Fibroblast of villous mesenchyme (primary cell): Measurements from ENCODE around the gene FGF2. TPM values are rescaled to one million over a fixed set of nuclear protein-coding genes. Genes with fewer than 3 reads are reported as not detected.
"Not testable (repeated sequence)": the region's sequence is repeated elsewhere in the genome, so short reads cannot be mapped to it uniquely, and the experiment has no call there.

Experiments used
- DNase-seq: peaks from one replicate; pipeline ENCODE4 v3.0.0-alpha.2; 2010; ENCODE audit warnings: low read depth
- H3K4me3 ChIP-seq: 2 replicates; pipeline ENCODE4 v1.5.1; 2011; ENCODE audit warnings: low read depth, mild to moderate bottlenecking, low read length
- total RNA-seq: library from RNA; depleted of rRNA; stranded (reverse); fragments of >200 nt; gene quantifications from 2 replicates; pipeline ENCODE4 v1.2.3, GENCODE V29; 2012
- TF ChIP-seq, protein P1 (sequence below): IDR thresholded peaks from 2 replicates; pipeline ENCODE4 v1.5.1; 2012; ENCODE audit warnings: low read depth, mild to moderate bottlenecking, low read length; ENCODE audit not compliant: insufficient read depth

The FGF2 gene
- total RNA-seq, 1 donor, result 176 TPM

DNA sequence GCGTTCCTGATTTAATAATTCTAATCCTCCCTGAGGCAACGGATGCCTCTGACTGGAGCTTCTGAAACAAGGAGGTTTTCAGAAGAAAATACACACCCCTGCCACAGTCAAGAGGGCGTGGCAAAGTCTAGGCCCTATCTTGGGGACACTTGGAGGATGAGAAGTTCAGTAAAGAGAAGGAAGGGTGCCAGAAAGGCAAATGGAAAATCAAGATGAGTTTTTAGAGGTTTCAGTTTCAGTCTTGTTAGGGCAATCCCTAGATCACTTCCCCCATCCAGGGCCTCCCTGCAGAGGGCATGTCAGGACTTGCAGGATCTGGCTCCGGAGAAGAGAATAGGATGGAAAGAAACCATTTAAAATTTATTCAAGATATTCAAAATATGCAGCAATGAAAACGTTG, 28.5 kb upstream of the FGF2 start:
- H3K4me3 ChIP-seq, result peak overlapping the region; percentile 24
- DNase-seq, result peak; percentile 97
- TF ChIP-seq, protein P1, sequence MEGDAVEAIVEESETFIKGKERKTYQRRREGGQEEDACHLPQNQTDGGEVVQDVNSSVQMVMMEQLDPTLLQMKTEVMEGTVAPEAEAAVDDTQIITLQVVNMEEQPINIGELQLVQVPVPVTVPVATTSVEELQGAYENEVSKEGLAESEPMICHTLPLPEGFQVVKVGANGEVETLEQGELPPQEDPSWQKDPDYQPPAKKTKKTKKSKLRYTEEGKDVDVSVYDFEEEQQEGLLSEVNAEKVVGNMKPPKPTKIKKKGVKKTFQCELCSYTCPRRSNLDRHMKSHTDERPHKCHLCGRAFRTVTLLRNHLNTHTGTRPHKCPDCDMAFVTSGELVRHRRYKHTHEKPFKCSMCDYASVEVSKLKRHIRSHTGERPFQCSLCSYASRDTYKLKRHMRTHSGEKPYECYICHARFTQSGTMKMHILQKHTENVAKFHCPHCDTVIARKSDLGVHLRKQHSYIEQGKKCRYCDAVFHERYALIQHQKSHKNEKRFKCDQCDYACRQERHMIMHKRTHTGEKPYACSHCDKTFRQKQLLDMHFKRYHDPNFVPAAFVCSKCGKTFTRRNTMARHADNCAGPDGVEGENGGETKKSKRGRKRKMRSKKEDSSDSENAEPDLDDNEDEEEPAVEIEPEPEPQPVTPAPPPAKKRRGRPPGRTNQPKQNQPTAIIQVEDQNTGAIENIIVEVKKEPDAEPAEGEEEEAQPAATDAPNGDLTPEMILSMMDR, result no peak

DNA sequence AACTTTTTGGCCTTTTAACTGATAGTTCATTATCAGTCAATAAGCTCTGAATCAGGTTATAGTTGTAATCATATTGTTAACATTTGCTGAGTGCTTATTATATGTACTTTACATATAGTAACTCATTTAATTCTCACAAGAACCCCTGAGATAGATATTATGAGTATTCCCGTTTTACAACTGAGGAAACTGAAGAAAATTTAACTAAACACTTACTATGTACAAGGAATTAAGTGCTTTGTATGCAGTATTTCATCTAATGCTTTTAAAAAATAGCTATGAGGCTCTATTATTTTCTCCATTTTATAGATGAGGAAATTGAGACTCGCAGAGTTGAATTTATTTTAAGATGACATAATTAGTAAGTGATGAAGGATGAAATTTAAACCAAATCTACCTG, 27.7 kb upstream of the FGF2 start:
- DNase-seq, result no peak
- TF ChIP-seq, protein P1, result no peak
- no peak overlapping the region for H3K4me3 ChIP-seq

DNA sequence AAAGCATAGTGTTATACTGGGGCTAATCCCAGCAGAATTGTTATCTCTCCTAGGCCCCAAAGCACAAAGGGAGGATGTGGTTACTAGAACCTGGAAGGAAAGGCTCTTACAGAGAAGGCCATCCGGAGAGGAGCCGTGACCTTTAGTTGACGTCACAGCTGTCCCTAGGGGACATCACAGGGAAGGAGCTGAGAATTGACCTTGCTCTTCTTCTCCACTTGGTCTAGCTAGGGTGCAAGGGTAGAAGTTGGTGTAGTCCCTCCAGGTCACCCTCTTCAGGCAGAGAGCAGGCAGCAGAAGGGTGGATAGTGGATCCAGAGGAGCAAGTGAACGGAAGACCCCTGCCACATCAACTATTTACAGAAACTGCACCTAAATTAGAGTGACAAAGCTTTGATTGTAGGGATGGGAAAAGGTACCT, 22.8 kb upstream of the FGF2 start:
- TF ChIP-seq, protein P1, result no peak
- DNase-seq, result no peak
- H3K4me3 ChIP-seq, result no peak overlapping the region

DNA sequence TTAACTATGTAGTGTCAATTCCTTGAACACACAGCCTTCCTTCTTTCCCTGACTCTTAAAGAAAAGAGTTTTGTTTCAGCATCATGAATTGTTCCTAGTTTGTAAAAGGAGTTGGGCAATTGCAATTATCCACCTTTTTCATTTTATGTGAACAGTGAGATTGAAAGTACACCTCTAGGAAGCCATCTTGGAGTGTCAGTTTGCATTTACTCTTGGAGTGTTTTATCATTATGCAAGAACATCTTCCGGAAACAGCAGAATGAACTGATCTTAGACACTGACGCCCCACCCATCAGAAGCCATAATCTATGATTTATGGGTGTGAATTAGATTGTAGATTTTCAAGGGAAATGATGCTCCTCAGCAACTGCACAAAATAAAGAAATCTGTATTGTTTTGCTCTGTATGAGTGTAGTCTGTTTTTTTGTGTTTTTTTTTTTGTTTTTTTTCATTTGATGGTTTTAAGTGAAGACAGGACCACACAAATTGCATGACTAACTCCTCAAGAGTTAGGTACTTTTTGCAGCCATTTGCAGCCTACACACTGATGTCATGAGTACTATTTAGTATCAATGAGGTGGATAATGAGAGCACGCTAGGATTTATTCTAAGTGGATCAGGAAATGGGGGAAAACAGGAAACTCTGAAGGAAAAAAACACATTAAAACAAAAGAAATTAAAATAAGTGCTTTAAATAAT, 19.5 kb upstream of the FGF2 start:
- DNase-seq, result peak; percentile 58
- TF ChIP-seq, protein P1, result no peak

DNA sequence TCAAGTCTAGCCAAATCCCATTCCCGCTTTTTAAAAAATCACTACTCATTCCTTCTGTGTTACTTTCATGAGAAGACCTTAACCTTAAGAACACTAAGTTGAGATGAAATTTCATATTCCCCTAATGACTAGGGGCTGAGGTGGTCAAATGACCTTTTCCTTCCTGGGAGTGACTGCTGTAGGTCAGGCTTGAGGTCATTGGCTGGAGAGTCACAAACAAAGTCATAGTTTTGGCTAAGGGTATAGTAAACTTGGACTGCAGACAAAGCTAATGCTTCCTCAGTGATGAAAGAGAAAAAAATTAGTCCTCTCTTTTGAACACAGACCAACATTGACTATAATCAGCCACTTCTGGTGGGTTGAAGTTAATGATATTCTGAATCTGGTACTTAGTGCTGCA, 16.0 kb upstream of the FGF2 start:
- H3K4me3 ChIP-seq, result no peak overlapping the region
- no peak for DNase-seq
- TF ChIP-seq, protein P1, result no peak

More for the DNA sequence above, 19.5 kb upstream of the FGF2 start:
- H3K4me3 ChIP-seq, result no peak overlapping the region

DNA sequence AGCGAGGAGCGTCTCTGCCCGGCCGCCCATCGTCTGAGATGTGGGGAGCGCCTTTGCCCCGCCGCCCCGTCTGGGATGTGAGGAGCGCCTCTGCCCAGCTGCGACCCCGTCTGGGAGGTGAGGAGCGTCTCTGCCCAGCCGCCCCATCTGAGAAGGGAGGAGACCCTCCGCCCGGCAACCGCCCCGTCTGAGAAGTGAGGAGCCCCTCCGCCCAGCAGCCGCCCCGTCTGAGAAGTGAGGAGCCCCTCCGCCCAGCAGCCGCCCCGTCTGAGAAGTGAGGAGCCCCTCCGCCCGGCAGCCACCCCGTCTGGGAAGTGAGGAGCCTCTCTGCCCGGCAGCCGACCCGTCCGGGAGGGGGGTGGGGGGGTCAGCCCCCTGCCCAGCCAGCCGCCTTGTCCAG, 14.8 kb upstream of the FGF2 start:
- H3K4me3 ChIP-seq, DNase-seq: not testable (repeated sequence)

DNA sequence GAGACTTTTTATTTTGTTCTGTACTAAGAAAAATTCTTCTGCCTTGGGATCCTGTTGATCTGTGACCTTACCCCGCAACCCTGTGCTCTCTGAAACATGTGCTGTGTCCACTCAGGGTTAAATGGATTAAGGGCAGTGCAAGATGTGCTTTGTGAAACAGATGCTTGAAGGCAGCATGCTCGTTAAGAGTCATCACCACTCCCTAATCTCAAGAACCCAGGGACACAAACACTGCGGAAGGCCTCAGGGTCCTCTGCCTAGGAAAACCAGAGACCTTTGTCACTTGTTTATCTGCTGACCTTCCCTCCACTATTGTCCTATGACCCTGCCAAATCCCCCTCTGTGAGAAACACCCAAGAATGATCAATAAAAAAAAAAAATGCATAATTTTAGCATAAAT, 13.8 kb upstream of the FGF2 start:
- not testable (repeated sequence) for DNase-seq, H3K4me3 ChIP-seq

DNA sequence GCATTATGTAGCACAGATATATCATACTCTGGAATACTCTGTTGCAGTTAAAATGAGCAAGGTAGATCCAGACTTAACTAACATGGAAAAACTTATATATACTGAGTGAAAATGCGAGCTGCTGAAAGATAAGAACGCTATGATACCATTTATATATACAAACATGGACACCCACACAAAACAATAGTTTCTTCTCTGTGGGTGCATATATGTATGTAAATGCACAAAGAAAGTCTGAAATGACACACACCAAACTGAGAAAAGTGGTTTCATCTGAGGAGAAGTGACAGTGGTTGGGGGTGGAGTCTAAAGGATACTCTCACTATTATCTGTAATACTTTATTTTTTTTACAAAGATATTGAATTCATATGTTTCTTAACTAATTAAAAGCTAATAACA, 12.2 kb upstream of the FGF2 start:
- no peak for DNase-seq
- TF ChIP-seq, protein P1, result no peak
- H3K4me3 ChIP-seq, result no peak overlapping the region
